Dermis microvascular lymphatic vessel endothelial cell (primary cell): ENCODE results near the gene HS6ST3. TPM values are rescaled to one million over a fixed set of nuclear protein-coding genes. Genes with fewer than 3 reads are reported as not detected.
"Not testable (repeated sequence)": the region's sequence is repeated elsewhere in the genome, so short reads cannot be mapped to it uniquely, and the experiment has no call there.

Source experiments
- DNase-seq, 2 donors: peaks; one replicate each; pipeline versions ENCODE4 v3.0.0 to v3.0.0-alpha.2; 2010; ENCODE audit warnings: low read depth in 2 of 2
- total RNA-seq: library from RNA; depleted of rRNA; stranded (reverse); fragments of >200 nt; gene quantifications from 2 replicates; pipeline ENCODE4 v1.2.1, GENCODE V29; 2014

HS6ST3 gene
- under 0.01 TPM in 2 replicates for total RNA-seq

DNA sequence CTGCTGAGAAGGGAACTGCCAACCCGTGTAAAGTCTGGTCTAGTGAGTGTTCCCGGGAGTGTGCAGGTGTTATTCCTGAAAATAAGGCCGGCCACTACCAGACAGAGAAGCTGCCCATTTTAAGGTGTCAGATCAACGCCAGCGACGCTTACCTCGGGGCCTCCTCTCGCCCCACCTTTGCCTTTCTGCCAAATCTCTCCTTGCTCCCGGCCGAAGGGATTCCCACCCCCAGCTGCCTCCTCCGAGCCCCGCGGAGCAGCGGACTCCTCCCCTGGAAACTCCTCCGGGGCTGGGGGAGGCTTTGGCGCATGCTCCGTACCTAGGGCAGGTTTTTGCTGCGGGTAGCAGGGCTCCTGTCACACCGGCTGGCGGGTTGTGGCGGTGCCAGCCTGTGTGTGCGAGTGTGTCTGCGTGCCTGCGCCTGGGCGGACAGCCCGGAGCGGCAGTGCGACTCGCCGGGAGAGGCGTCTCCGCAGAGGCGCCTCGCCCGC, at the start of gene HS6ST3:
TSS of gene HS6ST3 (plus strand) at position 359 of the 491 bp plus-strand sequence.
- no peak for DNase-seq

DNA sequence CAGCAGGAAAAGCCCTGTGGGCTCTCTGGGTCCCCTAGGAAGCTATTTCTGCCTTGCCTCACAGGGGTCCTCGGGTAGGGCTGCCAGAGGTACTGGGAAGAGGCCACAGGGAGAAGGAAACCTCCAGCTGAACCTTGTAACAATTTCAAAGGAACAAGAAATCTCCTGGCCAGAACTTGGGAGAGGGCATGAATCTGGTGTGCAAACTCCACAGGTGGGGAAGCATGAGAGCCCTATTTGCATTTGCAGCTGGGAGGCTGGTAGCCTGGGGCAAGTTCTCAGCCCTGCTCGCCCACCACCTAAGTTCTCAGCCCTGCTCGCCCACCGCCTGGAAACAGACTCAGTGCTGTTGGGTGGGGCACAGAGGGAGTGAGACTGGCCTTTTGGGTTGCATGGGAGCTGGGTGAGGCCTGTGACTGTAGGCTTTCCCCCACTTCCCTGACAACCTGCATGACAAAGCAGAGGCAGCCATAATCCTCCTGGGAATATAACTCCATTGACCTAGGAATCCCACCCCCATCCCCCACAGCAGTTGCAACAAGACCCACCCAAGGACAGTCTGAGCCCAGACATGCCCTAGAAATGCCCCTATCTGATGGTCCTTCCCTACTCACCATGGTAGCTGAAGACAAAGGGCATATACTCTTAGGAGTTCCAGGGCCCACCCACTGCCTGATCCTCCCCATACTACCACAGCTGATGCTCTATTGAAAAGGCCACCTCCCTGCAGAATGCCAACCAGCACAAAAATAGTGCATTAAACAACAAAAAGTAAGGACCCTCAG, 48.4 kb upstream of the HS6ST3 start:
- DNase-seq = no peak

DNA sequence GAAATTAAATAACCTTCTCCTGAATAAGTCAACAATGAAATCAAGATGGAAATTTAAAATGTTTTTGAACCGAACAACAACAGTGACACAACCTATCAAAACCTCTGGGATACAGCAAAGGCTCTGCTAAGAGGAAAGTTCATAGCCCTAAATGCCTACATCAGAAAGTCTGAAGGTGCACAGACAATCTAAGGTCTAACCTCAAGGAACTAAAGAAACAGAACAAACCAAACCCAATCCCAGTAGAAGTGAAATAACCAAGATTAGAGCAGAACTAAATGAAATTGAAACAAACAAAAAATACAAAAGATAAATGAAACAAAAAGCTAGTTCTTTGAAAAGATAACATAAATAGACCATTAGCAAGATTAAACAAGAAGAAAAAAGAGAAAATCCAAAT, 45.7 kb upstream of the HS6ST3 start:
- DNase-seq = no peak

DNA sequence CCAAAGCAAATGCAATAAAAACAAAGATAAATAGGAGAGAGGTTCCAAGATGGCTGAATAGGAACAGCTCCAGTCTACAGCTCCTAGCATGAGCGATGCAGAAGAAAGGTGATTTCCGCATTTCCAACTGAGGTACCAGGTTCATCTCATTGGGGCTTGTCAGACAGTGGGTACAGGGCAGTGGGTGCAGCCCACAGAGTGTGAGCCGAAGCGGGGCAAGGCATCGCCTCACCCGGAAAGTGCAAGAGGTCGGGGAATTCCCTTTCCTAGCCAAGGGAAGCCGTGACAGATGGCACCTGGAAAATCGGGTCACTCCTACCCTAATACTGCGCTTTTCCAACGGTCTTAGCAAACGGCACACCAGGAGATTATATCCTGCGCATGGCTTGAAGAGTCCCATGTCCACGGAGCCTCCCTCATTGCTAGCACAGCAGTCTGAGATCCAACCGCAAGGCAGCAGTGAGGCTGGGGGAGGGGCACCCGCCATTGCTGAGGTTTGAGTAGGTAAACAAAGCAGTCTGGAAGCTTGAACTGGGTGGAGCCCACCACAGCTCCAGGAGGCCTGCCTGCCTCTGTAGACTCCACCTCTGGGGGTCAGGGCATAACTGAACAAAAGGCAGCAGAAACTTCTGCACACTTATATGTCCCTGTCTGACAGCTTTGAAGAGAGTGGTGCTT, 43.3 kb upstream of the HS6ST3 start:
- not testable (repeated sequence) for DNase-seq

DNA sequence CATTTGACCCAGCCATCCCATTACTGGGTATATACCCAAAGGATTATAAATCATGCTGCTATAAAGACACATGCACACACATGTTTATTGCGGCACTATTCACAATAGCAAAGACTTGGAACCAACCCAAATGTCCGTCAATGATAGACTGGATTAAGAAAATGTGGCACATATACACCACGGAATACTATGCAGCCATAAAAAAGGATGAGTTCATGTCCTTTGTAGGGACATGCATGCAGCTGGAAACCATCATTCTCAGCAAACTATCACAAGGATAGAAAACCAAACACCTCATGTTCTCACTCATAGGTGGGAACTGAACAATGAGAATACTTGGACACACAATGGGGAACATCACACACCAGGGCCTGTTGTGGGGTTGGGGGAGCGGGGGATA, 39.0 kb upstream of the HS6ST3 start:
- not testable (repeated sequence) for DNase-seq

DNA sequence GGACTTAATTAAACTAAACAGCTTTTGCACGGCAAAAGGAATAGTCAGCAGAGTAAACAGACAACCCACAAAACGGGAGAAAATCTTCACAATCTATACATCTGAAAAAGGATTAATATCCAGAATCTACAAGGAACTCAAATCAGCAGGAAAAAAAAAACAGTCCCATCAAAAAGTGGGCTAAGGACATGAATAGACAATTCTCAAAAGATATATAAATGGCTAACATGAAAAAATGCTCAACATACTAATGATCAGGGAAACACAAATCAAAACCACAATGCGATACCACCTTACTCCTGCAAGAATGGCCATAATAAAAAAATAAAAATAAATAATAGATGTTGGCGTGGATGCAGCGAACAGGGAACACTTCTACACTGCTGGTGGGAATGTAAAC, 38.4 kb upstream of the HS6ST3 start:
- DNase-seq = not testable (repeated sequence)

DNA sequence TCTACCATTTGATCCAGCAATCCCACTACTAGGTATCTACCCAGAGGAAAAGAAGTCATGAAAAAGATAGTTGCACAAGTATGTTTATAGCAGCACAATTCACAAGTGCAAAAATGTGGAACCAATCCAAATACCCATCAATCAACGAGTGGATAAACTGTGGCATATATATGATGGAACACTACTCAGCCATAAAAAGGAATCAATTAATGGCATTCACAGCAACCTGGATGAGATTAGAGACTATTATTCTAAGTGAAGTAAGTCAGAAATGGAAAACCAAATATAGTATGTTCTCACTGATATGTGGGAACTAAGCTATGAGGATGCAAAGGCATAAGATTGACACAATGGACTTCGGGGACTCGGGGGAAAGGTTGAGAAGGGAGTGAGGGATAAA, 38.0 kb upstream of the HS6ST3 start:
- not testable (repeated sequence) for DNase-seq

DNA sequence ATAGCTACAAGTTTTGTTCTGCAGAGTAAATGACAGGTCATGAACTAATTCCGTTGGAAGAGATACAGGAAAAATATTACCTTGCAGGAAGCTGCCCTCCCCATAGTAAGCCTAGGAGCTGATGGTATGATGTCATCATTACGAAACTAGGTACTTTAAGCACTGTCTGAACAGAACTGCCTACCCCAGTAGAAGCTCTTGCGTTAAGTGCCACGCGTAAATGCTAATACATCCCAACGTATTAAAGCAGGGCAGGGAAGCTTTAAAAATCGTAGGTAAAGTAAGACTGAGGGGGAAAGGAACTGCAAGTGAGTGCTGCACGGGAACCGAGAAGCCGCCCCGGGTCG, 37.3 kb upstream of the HS6ST3 start:
- peak; percentile 44 to 55 for DNase-seq

DNA sequence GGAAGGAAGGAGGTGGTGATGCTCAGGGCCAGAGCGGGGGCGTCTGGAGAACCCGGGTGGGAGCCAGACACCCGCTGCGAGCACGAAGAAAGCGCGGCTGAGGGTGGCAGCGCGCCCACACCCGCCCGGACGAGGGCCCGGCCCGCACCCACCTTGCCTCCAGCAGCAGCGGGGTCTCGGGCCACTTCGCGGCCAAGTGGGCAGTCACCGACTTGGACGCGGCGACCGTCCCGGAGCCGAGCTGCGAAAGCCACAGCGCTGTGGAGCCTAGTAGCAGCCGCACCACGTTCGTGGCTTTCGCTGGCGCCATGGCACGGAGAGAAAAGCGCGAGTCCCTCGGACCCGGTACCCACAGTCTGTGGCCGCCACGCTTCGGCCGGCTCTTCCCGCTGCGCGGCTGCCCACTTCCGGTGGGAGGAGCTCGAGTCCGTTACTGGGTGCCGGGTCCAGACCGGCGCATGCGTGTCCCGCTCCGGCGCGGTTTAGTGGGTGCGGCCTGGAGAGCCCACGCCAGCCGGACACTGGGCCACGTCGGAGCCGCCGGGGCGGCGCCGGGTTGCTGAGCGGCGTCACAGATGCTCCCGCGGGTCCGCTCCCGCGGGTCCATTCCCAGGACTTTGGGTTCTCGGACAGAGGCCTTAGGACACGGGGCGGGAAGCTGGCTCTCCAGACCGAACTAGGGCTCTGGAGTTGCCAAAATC, 36.8 kb upstream of the HS6ST3 start, which contains the start of gene UGGT2:
TSS of gene UGGT2 (minus strand) at position 399 of the 701 bp plus-strand sequence. CDS start at position 310, 89 bp downstream.
- peak; percentile 83 to 95 for DNase-seq

DNA sequence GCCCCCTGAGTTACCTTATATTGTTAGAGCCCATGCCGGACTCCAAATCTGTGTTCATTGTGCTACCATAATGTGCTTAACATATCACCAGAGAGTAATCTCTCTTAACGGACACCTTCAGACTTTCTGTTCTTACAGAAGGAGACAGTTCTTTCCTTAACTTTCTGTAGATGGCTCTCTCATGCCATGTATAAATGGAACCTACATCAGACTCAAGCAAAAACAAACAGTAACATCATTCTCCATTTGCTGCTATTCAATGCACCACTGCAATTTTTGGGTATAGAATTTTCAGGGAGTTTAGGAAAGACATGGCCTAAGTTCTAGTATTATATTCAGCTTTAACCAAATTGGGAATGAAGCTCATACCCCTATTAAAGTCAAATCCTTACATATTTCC, 24.1 kb upstream of the HS6ST3 start:
- DNase-seq = no peak

DNA sequence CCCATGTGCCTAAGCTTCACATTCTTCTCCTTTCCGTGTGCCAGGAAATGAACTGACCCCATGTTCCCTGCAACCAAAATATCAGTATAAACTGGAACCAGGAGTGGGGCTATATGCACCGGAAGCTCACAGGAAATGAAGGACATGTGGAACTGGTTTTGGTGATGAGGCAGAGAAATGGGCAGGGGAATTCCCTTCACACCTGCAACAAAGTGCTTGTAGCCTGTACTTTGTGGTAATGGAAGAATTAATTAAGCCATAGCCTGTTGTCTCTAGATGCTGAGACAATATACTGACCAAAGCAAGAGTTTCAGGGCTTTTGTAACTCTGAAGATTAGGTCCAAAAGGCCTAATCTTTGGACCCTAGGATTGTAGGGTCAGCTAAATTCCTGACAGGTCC, 21.2 kb upstream of the HS6ST3 start:
- DNase-seq = no peak

DNA sequence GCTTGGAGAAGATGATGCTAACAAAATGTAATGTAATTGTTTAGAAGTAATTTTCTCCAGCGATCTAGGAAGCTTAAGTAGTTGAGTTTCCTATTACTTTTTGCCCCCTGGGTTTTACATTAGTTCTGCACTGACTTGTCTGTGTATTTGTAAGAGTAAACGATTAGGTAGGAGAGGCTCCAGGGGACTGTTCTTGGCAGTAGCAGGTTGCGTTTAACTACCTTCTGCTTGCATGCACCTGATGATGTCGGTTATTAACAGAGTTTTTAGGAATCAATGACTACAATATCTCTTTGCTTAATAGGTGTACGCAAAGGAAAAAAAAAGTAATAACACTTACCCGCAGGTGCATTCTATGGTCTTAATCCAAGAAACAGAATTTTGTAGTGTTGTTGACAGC, 18.4 kb upstream of the HS6ST3 start:
- no peak for DNase-seq

DNA sequence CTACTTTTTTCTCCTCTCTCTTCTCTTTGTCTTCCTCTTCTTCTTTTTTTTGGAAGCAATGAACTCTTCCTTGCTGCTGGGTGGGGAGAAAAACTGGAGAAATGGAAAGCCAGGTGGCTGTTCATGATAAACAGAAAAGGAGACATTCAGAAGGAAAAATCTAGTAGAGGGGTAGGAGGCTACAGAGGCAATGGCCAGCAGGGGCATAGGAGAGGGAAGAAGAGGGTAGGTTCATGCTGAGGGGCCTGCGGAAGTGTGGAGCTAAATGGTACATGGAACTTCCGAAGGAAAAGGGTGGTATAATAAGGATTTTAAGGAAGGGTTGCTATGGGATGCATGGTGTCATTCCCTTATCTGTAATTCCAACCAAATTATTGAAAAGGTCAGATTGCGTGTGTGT, 17.5 kb upstream of the HS6ST3 start:
- no peak for DNase-seq

DNA sequence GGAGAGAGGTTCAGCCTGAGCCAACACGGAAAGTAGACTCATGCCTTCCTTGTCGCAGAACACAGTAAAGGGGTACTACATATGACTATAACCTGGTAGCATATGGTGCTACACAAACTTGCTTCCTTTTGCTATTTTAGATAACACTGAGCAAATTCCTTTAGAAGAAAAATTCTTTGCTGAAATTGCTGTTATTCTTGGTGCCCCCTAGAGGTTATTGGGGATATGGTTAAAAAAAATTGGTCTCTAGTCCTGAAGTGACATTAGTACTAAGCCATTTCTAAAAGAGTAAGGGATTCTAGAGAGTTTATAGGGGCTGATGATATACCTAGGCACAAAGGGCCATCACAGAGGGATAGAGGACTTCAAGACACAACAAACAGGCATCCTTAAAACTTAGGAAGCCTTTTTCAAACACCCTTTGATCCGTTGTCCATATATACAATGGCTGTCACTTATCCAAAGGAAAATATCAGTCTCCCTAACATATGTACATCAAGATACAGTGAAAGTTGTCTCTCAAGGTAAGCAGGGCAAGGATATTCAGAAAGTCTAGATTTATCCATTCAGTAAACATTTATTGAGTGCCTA, 13.9 kb upstream of the HS6ST3 start:
- DNase-seq = peak; percentile 7 to 35

DNA sequence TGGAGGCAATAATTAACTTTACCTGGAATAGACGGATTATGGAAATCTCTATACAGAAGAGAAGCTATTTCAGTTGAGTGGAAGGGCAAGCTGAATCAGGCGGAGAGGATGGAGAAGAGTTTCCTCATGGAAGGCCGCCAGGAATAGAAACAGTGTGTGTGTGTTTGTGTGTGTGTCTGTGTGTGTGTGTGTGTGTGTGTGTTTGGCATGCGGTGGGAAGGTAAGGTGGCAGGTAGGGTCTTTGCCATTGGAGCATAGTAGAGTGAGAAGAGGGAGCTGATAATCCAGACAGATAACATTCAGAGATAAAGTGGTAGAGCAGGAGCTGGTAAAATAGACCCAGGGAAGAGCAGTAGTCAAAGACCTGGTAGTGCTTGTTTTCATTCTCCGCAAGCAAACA, 9.2 kb upstream of the HS6ST3 start:
- no peak for DNase-seq

DNA sequence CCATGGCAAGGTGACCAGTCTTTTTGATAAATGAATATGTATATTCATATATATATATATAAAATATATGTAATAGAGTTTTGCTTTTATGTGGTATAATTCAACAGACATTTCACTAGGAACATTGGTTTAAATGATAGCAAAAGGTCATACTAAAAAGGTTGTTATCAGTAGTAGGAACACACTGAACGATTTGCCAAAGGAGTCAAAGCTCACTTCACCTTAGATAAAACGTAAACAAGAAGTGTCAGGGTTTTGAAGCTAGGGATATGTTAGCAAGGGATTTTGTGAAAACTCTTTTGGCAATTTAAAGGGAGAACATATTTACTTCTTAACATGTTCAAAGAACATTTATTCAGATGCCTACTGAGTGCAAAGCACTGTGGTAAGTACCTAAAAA, 8.0 kb upstream of the HS6ST3 start:
- no peak for DNase-seq

DNA sequence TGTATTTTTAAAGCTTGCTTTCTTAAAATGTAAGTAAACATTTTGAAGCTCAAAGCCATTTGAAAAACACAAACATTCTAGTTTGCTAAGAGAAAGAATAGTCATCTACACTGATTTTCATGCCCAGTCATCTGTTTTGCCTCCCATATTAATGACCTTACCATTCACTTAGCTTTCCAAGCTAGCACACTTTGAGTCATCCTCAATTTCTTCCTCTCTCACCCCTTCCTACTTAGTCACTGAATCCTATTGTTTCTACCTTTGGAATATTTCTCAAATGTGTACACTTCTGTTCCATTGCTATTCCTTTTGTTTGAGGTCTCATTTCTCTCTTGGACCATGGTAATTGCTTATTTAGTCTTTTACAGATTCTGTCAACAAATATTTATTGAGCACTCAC, 7.3 kb upstream of the HS6ST3 start:
- DNase-seq = peak in 1 of 2 donors; percentile 18

DNA sequence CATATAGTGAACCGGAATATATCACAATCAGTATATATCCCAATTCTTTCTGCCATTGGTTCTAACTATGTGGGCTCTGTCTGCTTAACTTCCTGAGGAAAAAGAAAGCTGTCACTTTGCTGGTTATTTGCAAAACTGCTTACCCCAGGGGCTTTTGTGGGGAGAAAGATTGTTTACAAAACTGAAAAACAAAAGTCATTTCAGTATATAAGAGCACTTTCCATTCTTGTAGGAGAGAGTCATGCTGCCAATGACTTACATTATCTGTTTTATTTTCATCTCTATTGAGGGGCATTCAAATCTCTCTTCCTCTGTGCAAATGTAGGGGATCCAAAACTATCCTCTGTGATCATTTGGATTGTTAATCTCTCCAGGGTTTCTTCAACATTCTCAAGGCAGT, 3.2 kb upstream of the HS6ST3 start:
- no peak for DNase-seq

DNA sequence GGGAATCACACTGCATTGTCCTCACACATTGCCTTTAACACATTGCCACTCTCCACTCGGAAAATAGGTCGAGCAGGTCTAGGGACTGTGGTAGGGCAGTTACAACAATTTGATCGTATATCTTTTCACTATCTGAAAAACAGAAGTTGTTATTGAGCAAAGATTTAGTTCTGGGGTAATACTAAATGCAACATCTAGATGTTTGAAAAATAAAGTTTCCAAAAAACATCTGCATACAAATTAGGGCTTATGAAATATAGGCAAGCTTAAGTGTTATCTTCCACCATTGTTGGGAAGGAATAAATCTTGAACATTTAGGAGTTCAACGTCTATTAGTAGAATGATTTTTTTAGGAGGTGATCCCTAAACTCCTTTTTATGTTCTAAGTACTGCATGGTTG, 768 bp upstream of the HS6ST3 start:
- no peak for DNase-seq

DNA sequence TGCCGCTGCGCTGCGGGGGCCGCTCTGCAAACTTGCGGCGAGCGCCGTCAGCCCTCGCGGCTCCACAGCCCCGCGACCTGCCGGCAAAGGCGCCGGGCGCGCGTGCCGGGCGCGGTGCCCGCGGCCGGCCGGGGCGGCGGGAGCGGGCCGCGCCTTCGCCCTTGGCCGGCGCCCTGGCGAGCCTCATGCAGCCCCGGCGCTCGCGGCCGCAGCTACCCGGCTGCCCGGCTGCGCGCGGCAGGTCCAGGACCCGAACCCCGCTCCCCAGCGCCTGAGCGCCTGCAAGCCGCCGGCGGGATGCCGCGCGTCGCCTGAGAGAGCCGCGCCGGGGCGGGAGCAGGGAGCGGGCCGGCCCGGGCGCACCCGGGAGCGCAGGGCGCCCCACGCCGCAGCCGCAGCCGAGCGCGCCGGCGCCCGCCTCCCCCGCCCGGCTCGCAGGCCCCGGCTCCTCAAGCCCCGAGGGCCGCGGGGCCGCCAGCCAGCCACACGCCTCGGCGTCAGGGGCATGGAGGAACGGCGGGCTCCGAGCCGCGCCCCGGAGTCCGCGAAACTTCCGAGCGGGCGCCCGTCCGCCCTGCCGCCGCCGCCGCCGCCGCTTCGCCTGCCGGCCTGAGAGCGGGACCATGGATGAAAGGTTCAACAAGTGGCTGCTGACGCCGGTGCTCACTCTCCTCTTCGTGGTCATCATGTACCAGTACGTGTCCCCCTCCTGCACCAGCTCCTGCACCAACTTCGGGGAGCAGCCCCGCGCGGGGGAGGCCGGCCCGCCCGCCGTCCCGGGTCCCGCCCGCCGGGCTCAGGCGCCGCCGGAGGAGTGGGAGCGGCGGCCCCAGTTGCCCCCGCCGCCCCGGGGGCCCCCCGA, 564 bp downstream of the HS6ST3 start:
- peak in 1 of 2 donors; percentile 14 for DNase-seq
